Osteoblast (primary cell): ENCODE results near the gene USP10. TPM values are rescaled to one million over a fixed set of nuclear protein-coding genes. Genes with fewer than 3 reads are reported as not detected.
A peak's percentile ranks its signal among the peaks of the same experiment; 100 is the strongest.

Source experiments
- DNase-seq: peaks from one replicate; pipeline ENCODE4 v3.0.0; 2011; ENCODE audit warnings: low spot score, mixed read lengths; ENCODE audit not compliant: insufficient read length; ENCODE audit errors: missing footprints
- H2AFZ ChIP-seq: 2 replicates; pipeline ENCODE4 v1.6.0; 2011; ENCODE audit warnings: mild to moderate bottlenecking, low read length
- H3K27ac ChIP-seq: 2 replicates; pipeline ENCODE4 v1.5.1; 2011; ENCODE audit warnings: mild to moderate bottlenecking, low read depth, low read length, moderate library complexity
- H3K27me3 ChIP-seq: 2 replicates; pipeline ENCODE4 v1.6.0; 2012; ENCODE audit warnings: mild to moderate bottlenecking, control low read depth, inconsistent platforms, low read length, moderate library complexity; ENCODE audit not compliant: insufficient read depth
- H3K36me3 ChIP-seq: 2 replicates; pipeline ENCODE4 v1.5.1; 2011; ENCODE audit warnings: mild to moderate bottlenecking, low read length, control low read depth, moderate library complexity; ENCODE audit not compliant: insufficient read depth
- H3K4me1 ChIP-seq: 2 replicates; pipeline ENCODE4 v1.5.1; 2011; ENCODE audit warnings: mild to moderate bottlenecking, low read length, control low read depth, moderate library complexity; ENCODE audit not compliant: insufficient read depth
- H3K4me2 ChIP-seq: 2 replicates; pipeline ENCODE4 v1.6.0; 2011; ENCODE audit warnings: mild to moderate bottlenecking, low read length; ENCODE audit not compliant: insufficient read depth
- H3K4me3 ChIP-seq: fragments of 200-600 bp; sonication (generic); 3 replicates; pipeline ENCODE4 v1.5.1; 2012; ENCODE audit warnings: mild to moderate bottlenecking, low read length, inconsistent platforms; ENCODE audit not compliant: insufficient read depth
- H3K79me2 ChIP-seq: 2 replicates; pipeline ENCODE4 v1.6.0; 2012; ENCODE audit warnings: mild to moderate bottlenecking, low read length, control low read depth, inconsistent platforms; ENCODE audit not compliant: insufficient read depth
- H3K9me3 ChIP-seq: 2 replicates; pipeline ENCODE4 v1.5.1; 2011; ENCODE audit warnings: low read depth, low read length, control low read depth
- H4K20me1 ChIP-seq: 2 replicates; pipeline ENCODE4 v1.6.0; 2012; ENCODE audit warnings: mild to moderate bottlenecking, low read length, control low read depth; ENCODE audit not compliant: insufficient read depth
- CTCF ChIP-seq: IDR thresholded peaks from 2 replicates; pipeline ENCODE4 v1.5.1; 2011; ENCODE audit warnings: mild to moderate bottlenecking, low read depth, low read length, moderate library complexity; ENCODE audit errors: extremely low read depth
- total RNA-seq: library from RNA; depleted of rRNA; stranded (reverse); fragments of >200 nt; gene quantifications from 2 replicates; pipeline ENCODE4 v1.2.3, GENCODE V29; 2012

The USP10 gene
- total RNA-seq, 1 donor = 43.1 TPM

- no peak for TF ChIP-seq CTCF
- Histone ChIP-seq H3K9me3 (no peaks in the 10 kb centered on the region), H3K79me2 (peaks cover 90% of the 10 kb centered on the region), H4K20me1 (peaks cover 9% of the 10 kb centered on the region), H3K27ac (no peak overlapping the region), H3K4me1 (peaks cover 23% of the 10 kb centered on the region), H3K36me3 (peaks cover 15% of the 10 kb centered on the region), H3K27me3 (no peaks in the 10 kb centered on the region), H2AFZ (no peak overlapping the region), H3K4me3 (no peak overlapping the region), H3K4me2 (no peak overlapping the region)
- no peak for DNase-seq
These were observed 33.0 kb downstream of the USP10 start for GRCh38 chr16:84732674-84733352.

DNA sequence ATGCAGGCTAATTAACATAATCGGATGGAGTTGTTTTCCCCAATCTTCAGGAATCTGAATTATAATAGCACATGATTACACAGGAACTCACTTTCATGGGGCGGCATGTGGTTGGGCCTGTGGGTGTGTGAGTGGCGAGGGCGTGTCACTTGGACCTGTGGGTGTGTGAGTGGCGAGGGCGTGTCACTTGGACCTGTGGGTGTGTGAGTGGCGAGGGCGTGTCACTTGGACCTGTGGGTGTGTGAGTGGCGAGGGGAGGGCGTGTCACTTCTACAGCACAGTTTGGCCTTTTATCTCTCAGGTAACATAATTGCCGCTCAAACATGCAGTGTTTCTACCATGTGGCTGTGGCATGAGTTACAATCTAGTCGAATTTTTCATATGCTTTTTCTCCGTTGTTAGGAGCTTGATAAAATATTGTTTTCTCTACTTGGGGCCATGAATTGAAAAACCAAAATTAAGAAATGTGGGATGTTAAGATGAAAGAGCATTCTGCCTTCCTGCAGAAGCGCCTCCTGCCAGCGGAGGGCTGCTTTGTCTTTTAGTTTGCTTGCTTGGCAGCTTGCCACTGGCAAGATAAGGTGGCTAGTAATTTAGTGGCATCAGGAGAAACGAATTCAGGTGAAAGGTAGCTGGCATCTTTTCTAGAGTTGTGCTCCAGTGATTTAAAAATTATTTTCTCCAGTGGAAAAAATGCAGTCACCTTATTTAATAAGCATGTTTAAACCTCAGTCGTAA, 36.2 kb downstream of the USP10 start:
- H2AFZ ChIP-seq = no peak overlapping the region
- peaks cover 85% of the 10 kb centered on the region for H3K79me2 ChIP-seq
- no peak for DNase-seq

DNA sequence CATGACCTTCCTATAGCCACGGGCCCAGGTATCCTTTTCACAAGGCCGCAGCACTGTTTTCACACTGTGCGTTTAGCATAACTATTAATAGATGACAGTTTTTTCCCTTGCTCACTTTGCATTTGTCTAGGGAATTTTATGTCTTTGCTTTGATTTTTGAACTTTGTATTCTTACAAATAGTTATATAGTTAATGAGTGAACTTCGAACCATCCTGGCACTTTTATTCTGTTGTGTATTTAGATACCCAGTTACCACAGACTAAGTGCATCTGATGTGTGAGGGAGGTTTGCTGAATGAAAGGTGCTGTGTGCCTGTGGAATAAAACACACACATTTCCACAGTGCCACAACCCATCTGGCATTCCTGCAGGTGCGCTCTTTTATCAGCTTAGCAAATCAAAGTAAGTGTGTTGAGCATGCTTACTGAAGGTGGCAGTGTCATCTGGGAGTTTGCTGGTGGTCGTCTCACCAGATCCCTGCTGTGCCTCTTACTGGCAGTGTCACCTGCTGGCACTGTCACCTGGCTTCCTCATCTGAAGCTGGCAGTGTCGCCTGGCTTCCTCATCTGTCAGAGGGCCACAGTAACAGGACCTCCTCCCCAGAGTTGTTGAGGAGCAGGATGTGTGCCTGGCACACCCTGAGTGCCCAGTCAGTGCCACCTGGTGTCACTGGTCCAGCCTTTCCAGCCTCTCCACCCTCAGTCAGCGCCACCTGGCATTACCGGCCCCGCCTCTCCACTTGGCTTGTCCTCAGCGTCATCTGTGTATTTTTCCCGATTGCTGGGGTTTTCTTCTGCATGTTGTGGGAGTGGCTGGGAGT, 37.6 kb downstream of the USP10 start:
- Histone ChIP-seq H3K4me1 (peaks cover 27% of the 10 kb centered on the region), H3K27me3 (no peaks in the 10 kb centered on the region), H3K79me2 (peaks cover 84% of the 10 kb centered on the region), H3K36me3 (peaks cover 21% of the 10 kb centered on the region), H3K27ac (peak overlapping the region; percentile 21), H2AFZ (no peak overlapping the region), H3K4me2 (no peak overlapping the region), H3K4me3 (no peak overlapping the region), H3K9me3 (no peaks in the 10 kb centered on the region), H4K20me1 (peaks cover 40% of the 10 kb centered on the region)
- DNase-seq = no peak
- no peak for TF ChIP-seq CTCF

More for the DNA sequence above, 36.2 kb downstream of the USP10 start:
- Histone ChIP-seq H3K36me3 (peaks cover 15% of the 10 kb centered on the region), H3K4me3 (no peak overlapping the region), H3K27me3 (no peaks in the 10 kb centered on the region), H4K20me1 (peaks cover 27% of the 10 kb centered on the region), H3K9me3 (no peaks in the 10 kb centered on the region), H3K4me1 (peaks cover 29% of the 10 kb centered on the region), H3K4me2 (no peak overlapping the region), H3K27ac (no peak overlapping the region)
- TF ChIP-seq CTCF = no peak
